GM18511 (cell line): ENCODE measurements around the gene RPL3.
"Not testable (repeated sequence)": the region's sequence is repeated elsewhere in the genome, so short reads cannot be mapped to it uniquely, and the experiment has no call there.

ENCODE experiments used
- ATAC-seq: cut with Tn5 transposase; IDR thresholded peaks from one replicate; pipeline ENCODE4 v1.9.1; 2021; ENCODE audit warnings: mild to moderate bottlenecking, moderate library complexity; ENCODE audit not compliant: unreplicated experiment

The RPL3 gene

DNA sequence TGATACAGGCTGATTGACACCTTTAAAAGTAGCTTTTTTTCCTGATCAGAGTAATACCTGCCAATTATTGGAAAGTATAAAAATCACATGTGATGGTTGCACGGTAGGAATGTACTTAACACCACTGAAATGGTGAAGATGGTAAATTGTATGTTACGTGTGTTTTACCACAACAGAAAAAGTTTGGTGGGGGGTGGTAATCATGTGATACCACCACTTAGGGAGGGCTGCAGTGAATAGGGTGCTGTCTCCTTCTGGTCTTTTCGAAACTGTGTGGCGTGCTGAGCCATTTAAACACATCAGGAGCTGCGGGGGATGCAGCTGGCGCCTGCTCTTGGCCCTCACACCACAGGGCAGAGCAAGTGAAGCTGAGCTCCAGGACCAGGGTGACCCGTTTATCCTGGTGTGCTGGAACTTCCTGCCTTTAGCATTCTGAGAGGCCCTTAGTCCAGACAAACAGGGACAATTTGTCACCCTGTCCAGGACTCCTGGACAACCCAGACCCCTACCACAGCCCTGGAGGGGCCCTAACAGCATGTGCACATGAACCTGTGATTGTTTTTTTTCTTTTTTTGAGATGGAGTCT is 33.0 kb upstream of the RPL3 start:
- no peak for ATAC-seq

DNA sequence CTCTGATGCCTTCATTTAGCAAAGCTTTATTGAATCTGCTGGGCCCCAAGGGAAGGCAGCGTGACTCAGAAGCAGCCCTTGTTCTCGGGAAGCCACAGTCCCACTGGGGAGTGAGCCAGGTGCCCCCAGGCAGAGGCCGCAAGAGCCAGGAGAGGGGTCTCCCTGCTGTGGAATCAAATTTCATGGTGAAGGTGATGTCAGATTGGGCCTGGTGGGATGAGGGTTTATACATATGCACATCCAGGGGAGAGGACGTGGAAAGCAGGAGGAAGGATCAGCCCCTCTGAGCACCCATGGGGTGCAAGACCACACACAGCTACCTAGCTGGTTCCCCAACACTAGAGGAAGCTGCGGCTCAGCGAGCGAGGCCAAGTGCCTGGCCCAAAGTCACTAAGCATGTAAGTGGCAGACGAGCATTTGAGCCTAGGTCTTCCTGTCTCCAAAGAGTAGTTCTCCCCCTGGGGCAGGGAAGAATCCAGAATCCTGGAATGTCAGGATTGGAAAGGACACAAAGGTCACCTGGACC is 32.3 kb upstream of the RPL3 start:
- ATAC-seq: no peak

DNA sequence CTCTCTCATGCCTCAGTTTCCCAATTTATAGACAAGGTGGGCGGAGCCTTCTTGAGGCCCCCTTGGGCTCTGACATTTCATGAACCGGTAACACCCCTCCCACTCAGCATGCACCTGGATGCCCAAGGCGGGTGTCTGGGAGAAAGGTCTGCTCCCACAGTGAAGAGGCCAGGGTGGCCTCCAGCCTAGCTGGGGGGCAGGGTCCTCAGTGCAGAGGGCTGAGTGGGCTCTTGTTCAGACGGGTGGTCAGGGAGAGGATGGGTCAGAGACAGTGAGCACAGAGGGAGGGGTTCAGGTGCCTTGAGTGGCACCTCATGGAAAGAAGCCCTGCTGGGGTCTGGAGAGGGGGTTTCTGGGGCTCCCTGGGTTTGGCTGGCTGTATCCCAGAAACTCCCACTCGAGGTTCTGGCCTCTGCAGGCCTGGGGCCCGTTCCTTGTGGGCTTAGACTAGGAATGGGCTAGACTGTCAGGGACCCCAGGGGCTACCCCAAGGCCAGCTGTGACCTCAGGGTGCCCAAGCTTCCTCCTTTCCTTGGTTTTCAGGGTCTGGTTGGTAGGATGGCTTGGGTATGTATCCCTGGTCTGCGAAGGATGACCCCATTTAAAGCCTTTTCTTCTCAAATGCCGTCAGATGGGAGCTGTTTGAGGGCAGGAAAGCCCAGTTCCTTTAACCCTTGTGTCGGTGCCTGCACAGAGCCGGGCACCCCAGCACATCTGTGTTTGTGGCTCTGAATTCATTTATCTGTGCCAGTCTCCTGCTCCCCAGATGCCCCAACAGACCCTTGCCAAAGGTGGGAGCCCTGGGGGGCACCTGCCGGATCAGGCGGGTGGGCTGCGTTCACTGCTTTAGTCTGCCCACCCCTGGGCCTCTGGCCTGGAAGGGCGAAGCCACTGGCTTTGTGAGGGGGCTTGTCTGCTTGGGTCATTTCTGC is 31.6 kb upstream of the RPL3 start:
- no peak for ATAC-seq

GRCh38 chr22:39349967-39350726 is 30.7 kb upstream of the RPL3 start, which contains the start of gene SYNGR1:
TSS of gene SYNGR1 (plus strand) at chr22:39349991. CDS start at chr22:39350011, 20 bp downstream.
- no peak for ATAC-seq

DNA sequence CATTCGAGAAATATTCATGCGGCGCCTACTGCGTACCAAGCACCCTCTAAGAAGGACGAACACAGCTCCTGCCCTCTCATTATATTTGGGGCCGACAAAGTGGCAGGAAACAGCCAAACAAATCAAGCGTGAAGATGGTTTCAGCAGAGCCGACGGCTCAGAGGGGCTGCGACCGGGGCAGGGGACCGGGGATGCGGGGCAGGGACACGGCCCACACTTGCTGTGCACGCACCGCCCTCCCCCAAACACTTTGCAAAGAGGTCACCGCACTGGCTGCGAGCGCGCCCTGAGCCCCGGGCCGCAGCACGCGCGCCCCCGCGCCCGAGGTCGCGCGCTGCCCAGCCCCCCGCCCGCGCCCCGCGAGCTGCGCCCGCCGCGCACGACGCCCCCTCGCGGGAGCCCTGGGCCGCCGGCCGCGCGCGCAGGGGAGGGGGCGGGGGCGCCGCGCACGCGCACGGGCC is 30.1 kb upstream of the RPL3 start:
- no peak for ATAC-seq

- no peak for ATAC-seq
These were observed 29.6 kb upstream of the RPL3 start for GRCh38 chr22:39348909-39349505.

DNA sequence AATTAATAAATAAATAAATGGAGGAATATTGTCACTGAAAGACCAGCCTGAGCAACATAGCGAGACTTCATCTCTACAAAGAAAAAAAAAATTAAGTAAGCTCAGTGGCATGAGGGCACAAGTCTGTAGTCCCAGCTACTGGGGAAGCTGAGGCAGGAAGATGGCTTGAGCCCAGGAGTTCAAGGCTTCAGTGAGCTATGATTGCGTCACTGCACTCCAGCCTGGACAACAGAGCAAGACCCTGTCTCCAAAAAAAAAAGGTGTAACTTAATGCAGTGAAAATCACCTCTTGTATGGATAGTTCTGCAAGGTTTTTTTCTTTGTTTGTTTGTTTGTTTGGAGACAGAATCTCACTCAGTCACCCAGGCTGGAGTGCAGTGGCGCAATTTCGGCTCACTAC is 25.8 kb upstream of the RPL3 start:
- no peak for ATAC-seq

DNA sequence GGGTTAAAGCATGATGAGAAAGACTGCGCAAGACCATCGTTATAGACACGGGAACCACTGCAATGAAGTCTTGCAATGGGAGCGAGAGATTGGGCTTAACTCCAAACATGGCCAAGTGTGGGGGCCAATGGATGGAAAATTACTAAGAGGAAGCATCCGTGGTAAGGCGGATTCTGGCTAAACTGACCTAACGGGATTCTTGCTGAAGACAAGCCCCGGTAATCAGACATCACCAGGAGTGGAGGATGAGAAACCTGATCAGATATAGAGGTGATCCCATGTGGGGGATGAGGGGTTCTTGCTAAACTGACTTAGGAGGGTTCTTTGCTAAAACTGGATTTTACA is 24.6 kb upstream of the RPL3 start:
- ATAC-seq: no peak

GRCh38 chr22:39343259-39344045 is 24.0 kb upstream of the RPL3 start:
- no peak for ATAC-seq

- ATAC-seq: no peak
These were observed 21.8 kb upstream of the RPL3 start for GRCh38 chr22:39341179-39341578.

DNA sequence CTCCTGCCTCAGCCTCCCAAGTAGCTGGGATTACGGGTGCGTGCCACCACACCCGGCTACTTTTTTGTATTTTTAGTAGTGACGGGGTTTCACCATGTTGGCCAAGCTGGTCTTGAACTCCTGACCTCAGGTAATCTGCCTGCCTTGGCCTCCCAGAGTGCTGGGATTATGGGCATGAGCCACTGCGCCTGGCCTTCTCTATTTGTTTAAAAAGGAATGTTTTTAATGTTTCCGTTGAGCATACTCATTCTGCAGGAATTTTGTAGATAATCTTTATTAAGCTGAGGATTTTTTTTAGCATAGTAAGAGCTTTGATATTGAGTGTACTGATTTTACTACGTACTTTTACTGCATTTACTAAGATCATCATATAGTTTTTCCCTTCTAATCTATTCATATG is 20.4 kb upstream of the RPL3 start:
- ATAC-seq: not testable (repeated sequence)

GRCh38 chr22:39336411-39336810 is 17.0 kb upstream of the RPL3 start:
- ATAC-seq: no peak

GRCh38 chr22:39332441-39333064 is 13.1 kb upstream of the RPL3 start:
- ATAC-seq: peak; percentile 46

- ATAC-seq: not testable (repeated sequence)
These were observed 11.1 kb upstream of the RPL3 start for GRCh38 chr22:39330553-39330952.

- ATAC-seq: no peak
These were observed 8.8 kb upstream of the RPL3 start for GRCh38 chr22:39327995-39328754.

- no peak for ATAC-seq
These were observed 6.0 kb upstream of the RPL3 start for GRCh38 chr22:39325392-39325932.

- not testable (repeated sequence) for ATAC-seq
These were observed 1.2 kb upstream of the RPL3 start for GRCh38 chr22:39320616-39321029.

DNA sequence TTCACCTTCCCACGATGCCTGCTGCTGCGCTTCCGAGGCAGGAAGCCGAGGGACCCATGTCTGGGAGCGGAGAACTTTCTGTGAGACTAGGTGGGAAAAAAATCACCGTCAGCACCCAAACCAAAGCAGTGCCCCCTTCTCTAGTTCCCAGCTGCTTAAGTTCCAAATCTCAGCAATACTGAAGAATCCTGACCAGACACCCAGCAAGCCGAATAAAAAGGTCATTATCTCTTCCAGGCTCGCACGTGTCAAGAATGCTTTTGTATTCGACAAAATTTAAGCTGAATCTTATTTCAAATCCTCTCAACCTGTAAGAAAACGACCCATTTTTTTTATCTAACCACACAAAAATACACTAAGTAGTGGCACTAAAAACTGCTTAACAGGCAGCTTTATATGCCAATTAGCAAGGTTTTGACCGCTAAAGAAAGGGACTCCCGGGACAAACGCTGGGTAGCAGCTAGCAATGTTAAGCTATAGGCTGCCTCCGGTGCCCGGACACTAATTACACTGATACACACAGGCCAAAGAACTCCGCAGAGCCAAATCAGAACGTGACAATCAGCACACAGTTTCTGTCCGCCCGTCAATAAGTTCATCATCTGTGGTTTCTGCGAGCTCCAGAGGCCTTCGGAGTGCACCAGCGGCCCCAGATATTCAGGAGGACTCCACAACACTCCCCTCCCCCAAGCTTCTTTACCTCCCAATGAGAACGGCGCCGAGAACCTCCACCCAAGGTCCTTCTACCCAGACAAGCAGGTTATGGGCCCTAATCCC is 728 bp downstream of the RPL3 start:
- ATAC-seq: no peak
